ENCODE results near the gene TXNDC17. TPM values are rescaled to one million over a fixed set of nuclear protein-coding genes. Genes with fewer than 3 reads are reported as not detected.

The TXNDC17 gene
- total RNA-seq, 1 experiment from 2014 or later, result 151 TPM

DNA sequence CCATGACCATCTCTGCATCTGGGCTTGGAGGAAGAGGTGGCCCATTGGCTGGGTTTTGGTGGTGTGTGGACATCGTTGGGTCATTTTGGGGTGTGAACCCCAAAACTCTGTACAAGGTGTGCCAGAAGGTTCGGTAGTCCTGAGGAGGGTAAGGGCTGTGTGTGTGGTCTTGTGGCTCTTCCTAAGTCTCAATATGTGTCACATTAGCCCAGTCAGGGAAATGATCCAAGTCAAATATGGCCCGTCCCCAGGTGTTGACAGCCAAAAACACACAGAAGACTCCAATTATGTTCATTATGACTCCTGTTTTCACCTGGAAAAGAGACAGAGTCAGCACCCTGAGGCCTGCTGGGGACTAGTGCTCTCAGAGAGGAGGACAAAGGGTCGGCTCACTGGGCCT, 45.2 kb downstream of the TXNDC17 start:
- Mint-ChIP-seq H3K36me3 (no peaks in the 10 kb centered on the region), H3K9me3 (no peaks in the 10 kb centered on the region), H3K27me3 (ENCODE audit: low read depth) (no peaks in the 10 kb centered on the region; the same call in 1 of the 2 replicates), H3K4me1 (no peaks in the 10 kb centered on the region), H3K4me3 (no peak overlapping the region), H3K27ac (no peak overlapping the region)
- POLR2A ChIA-PET, result no interaction called here
- ATAC-seq (no peak), DNase-seq (ENCODE audit: low spot score) (no peak)
- TF ChIP-seq, protein P1, sequence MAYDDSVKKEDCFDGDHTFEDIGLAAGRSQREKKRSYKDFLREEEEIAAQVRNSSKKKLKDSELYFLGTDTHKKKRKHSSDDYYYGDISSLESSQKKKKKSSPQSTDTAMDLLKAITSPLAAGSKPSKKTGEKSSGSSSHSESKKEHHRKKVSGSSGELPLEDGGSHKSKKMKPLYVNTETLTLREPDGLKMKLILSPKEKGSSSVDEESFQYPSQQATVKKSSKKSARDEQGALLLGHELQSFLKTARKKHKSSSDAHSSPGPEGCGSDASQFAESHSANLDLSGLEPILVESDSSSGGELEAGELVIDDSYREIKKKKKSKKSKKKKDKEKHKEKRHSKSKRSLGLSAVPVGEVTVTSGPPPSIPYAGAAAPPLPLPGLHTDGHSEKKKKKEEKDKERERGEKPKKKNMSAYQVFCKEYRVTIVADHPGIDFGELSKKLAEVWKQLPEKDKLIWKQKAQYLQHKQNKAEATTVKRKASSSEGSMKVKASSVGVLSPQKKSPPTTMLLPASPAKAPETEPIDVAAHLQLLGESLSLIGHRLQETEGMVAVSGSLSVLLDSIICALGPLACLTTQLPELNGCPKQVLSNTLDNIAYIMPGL (CRISPR knock-in tag; IDR thresholded peaks at IDR 0.05), result no peak
- TF ChIP-seq GTF2I (CRISPR knock-in tag; conservative IDR thresholded peaks at IDR 0.05), result no peak
- TF ChIP-seq TEAD1 (CRISPR knock-in tag; IDR thresholded peaks at IDR 0.05), result no peak
- TF ChIP-seq ZNF263 (CRISPR knock-in tag; IDR thresholded peaks at IDR 0.05; ENCODE audit: low read depth), result no peak
- TF ChIP-seq E2F4 (CRISPR knock-in tag; IDR thresholded peaks at IDR 0.05; ENCODE audit: borderline replicate concordance, low read depth), result no peak
- no peak for TF ChIP-seq ZNF121 (CRISPR knock-in tag; IDR thresholded peaks at IDR 0.05)
- TF ChIP-seq USF2 (CRISPR knock-in tag; IDR thresholded peaks at IDR 0.05), result no peak
- no peak for TF ChIP-seq NR2C2 (CRISPR knock-in tag; IDR thresholded peaks at IDR 0.05)
- TF ChIP-seq, protein P2, sequence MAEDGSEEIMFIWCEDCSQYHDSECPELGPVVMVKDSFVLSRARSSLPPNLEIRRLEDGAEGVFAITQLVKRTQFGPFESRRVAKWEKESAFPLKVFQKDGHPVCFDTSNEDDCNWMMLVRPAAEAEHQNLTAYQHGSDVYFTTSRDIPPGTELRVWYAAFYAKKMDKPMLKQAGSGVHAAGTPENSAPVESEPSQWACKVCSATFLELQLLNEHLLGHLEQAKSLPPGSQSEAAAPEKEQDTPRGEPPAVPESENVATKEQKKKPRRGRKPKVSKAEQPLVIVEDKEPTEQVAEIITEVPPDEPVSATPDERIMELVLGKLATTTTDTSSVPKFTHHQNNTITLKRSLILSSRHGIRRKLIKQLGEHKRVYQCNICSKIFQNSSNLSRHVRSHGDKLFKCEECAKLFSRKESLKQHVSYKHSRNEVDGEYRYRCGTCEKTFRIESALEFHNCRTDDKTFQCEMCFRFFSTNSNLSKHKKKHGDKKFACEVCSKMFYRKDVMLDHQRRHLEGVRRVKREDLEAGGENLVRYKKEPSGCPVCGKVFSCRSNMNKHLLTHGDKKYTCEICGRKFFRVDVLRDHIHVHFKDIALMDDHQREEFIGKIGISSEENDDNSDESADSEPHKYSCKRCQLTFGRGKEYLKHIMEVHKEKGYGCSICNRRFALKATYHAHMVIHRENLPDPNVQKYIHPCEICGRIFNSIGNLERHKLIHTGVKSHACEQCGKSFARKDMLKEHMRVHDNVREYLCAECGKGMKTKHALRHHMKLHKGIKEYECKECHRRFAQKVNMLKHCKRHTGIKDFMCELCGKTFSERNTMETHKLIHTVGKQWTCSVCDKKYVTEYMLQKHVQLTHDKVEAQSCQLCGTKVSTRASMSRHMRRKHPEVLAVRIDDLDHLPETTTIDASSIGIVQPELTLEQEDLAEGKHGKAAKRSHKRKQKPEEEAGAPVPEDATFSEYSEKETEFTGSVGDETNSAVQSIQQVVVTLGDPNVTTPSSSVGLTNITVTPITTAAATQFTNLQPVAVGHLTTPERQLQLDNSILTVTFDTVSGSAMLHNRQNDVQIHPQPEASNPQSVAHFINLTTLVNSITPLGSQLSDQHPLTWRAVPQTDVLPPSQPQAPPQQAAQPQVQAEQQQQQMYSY (CRISPR knock-in tag; IDR thresholded peaks at IDR 0.05), result no peak
- no peak for TF ChIP-seq CREB1 (CRISPR knock-in tag; IDR thresholded peaks at IDR 0.05)
- TF ChIP-seq KAT7 (CRISPR knock-in tag; IDR thresholded peaks at IDR 0.05; ENCODE audit: borderline replicate concordance), result no peak
- no peak for TF ChIP-seq ESRRA (CRISPR knock-in tag; IDR thresholded peaks at IDR 0.05; ENCODE audit: borderline replicate concordance)
- TF ChIP-seq ZNF317 (CRISPR knock-in tag; IDR thresholded peaks at IDR 0.05; ENCODE audit: borderline replicate concordance, low read depth), result no peak
- CTCF ChIA-PET, result interaction anchor here (1.3 kb wide), 1 partner anchor 20 kb away, joined by 3 read pairs; no protein-coding TSS in a partner anchor

DNA sequence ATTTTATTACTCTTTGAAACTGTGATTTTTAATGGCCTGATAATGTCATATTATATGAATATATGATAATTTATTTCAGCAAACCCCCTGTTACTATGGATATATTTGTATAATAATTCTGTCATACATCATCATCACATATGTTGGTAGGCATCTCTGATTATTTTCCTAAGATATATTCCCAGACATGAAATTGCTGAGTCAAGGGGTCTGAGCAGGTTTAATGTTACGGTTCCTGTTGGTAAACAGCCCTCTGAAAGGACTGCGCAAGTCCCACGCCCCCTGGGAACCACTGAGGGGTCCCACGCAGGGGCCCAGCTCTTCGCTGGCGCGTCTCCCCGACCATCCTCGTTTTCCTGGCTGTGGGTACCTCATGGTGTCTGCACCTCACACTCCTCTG, 48.1 kb downstream of the TXNDC17 start:
- DNase-seq (ENCODE audit: low spot score) (no peak), ATAC-seq (no peak)
- Mint-ChIP-seq H3K36me3 (no peaks in the 10 kb centered on the region), H3K27me3 (ENCODE audit: low read depth) (no peaks in the 10 kb centered on the region; the same call in 1 of the 2 replicates), H3K27ac (no peak overlapping the region), H3K9me3 (no peaks in the 10 kb centered on the region), H3K4me1 (no peaks in the 10 kb centered on the region), H3K4me3 (no peak overlapping the region)
- TF ChIP-seq SMAD4 (CRISPR knock-in tag; IDR thresholded peaks at IDR 0.05) (no peak), FOXK1 (CRISPR knock-in tag; IDR thresholded peaks at IDR 0.05) (no peak), CREB1 (CRISPR knock-in tag; IDR thresholded peaks at IDR 0.05) (no peak), RORB (CRISPR knock-in tag; IDR thresholded peaks at IDR 0.05) (no peak), JUN (CRISPR knock-in tag; IDR thresholded peaks at IDR 0.05) (no peak), ATF6 (CRISPR knock-in tag; IDR thresholded peaks at IDR 0.05) (no peak)
- TF ChIP-seq, protein P3, sequence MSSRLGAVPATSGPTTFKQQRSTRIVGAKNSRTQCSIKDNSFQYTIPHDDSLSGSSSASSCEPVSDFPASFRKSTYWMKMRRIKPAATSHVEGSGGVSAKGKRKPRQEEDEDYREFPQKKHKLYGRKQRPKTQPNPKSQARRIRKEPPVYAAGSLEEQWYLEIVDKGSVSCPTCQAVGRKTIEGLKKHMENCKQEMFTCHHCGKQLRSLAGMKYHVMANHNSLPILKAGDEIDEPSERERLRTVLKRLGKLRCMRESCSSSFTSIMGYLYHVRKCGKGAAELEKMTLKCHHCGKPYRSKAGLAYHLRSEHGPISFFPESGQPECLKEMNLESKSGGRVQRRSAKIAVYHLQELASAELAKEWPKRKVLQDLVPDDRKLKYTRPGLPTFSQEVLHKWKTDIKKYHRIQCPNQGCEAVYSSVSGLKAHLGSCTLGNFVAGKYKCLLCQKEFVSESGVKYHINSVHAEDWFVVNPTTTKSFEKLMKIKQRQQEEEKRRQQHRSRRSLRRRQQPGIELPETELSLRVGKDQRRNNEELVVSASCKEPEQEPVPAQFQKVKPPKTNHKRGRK (CRISPR knock-in tag; IDR thresholded peaks at IDR 0.05; ENCODE audit: borderline replicate concordance), result no peak
- ChIA-PET CTCF (interaction anchor here (1.3 to 2.2 kb wide), 3 partner anchors 12 to 165 kb away, joined by 3 to 14 read pairs (median 4); partner anchors contain the start of gene SLC13A5), POLR2A (no interaction called here)
